ENCODE measurements around the gene RNF152. TPM values are rescaled to one million over a fixed set of nuclear protein-coding genes. Genes with fewer than 3 reads are reported as not detected.

RNF152 gene
- total and polyA plus RNA-seq, 8 donors = 11.0 to 17.3 (median 14.5) TPM

DNA sequence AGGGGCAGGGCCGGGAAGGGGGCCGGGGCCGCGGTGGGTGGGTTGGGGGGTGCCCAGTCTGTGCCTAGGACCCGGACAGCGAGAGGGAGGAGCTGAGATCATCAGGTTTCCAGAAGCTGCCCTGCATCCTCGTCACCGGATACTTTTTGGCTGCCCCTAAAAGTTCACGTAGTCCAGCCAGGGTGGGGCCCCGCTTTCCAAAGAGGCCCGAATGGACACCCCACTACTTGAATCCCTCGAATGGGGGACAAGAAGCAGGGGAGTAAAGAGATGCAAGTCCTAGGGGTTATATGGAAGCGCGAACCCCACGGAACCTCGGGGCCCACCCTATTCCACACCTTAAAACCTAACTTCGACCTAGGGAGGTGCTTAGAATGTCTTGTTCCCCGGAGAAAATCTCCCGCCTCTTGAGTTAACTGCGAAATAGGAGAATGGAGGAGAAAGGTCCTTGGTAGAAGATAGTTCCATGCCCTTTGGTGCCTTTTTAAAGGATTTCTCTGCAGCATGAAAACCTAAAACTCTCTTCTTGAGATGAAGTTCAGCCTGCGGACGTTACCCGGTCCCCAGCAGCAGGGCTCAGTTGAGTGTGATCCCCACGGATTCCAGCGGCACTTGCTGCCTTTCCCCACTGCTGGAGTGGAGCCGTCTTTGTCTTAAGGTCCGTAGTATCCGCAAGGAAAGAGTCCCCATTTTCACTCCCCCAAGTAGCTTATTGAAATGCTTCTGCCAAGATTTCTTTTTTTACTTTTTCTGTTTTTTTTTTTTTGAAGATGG, 2.1 kb upstream of the RNF152 start:
- Histone ChIP-seq H3K4me3 (peak overlapping the region; percentile 64 to 73), H3K27me3 (peaks cover 0 to 69% of the 10 kb centered on the region in 2 donors), H3K27ac (no peak overlapping the region), H3K9me3 (no peaks in the 10 kb centered on the region), H3K36me3 (no peaks in the 10 kb centered on the region), H3K4me1 (peaks cover 8 to 26% of the 10 kb centered on the region in 2 donors)
- TF ChIP-seq, protein P1, sequence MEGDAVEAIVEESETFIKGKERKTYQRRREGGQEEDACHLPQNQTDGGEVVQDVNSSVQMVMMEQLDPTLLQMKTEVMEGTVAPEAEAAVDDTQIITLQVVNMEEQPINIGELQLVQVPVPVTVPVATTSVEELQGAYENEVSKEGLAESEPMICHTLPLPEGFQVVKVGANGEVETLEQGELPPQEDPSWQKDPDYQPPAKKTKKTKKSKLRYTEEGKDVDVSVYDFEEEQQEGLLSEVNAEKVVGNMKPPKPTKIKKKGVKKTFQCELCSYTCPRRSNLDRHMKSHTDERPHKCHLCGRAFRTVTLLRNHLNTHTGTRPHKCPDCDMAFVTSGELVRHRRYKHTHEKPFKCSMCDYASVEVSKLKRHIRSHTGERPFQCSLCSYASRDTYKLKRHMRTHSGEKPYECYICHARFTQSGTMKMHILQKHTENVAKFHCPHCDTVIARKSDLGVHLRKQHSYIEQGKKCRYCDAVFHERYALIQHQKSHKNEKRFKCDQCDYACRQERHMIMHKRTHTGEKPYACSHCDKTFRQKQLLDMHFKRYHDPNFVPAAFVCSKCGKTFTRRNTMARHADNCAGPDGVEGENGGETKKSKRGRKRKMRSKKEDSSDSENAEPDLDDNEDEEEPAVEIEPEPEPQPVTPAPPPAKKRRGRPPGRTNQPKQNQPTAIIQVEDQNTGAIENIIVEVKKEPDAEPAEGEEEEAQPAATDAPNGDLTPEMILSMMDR (IDR thresholded peaks at IDR 0.05) = no peak
- ATAC-seq = no peak
- DNase-seq = peak in 1 of 4 donors; percentile 9
- intact Hi-C loops (cut with DNase I) = loop anchor here in 1 of 2 donors (10.0 kb wide), 2 partner anchors 150 to 270 kb away; no protein-coding TSS in a partner anchor

DNA sequence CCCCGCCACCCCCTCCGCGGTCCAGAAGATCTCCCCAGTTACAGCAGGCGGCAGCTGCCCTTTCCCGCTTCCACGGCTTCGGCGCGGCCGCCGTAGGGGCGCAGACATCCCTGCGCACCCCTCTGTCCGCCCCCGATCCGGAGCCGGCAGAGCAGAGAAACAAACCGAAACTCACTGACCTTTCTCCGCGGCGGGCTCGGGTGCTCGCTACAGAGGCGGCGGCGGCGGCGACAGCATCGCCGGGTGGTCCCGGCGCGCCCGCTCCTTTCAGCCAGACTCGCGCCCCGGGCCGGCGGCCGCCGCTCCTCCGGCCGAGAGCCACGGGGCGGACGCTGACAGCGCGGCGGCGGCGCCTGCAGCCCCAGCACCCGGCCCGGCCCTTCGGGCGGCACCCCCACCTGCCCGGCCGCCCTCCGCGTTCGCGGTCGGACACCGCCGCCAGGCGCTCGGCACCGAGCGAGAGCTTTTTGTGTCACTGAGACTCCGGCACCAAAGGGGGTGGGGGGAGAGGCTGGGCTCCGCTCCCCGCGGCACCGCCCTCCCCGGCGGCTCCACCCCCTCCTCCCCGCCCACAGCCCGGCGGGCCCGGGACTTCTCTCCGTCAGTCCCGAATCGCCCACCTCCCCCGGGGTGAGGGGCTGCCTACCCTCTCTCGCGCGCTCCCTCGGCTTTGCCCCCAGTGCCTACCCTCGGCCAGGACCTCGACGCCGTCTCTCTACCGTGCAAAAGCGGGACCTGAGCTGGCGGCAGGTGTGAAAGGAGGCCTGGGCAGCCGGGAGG, 1.4 kb upstream of the RNF152 start:
- Histone ChIP-seq H3K9me3 (no peaks in the 10 kb centered on the region), H3K4me1 (peaks cover 8 to 26% of the 10 kb centered on the region in 2 donors), H3K27me3 (peaks cover 0 to 69% of the 10 kb centered on the region in 2 donors), H3K4me3 (peak overlapping the region; percentile 64 to 73), H3K27ac (peak overlapping the region; percentile 65 to 69), H3K36me3 (no peaks in the 10 kb centered on the region)
- ATAC-seq = peak; percentile 98
- DNase-seq = peak; percentile 77 to 90 (median 85)
- intact Hi-C loops (cut with DNase I) = loop anchor here in 1 of 2 donors (10.0 kb wide), 2 partner anchors 149 to 269 kb away; no protein-coding TSS in a partner anchor
- TF ChIP-seq, protein P1 (IDR thresholded peaks at IDR 0.05) = no peak

DNA sequence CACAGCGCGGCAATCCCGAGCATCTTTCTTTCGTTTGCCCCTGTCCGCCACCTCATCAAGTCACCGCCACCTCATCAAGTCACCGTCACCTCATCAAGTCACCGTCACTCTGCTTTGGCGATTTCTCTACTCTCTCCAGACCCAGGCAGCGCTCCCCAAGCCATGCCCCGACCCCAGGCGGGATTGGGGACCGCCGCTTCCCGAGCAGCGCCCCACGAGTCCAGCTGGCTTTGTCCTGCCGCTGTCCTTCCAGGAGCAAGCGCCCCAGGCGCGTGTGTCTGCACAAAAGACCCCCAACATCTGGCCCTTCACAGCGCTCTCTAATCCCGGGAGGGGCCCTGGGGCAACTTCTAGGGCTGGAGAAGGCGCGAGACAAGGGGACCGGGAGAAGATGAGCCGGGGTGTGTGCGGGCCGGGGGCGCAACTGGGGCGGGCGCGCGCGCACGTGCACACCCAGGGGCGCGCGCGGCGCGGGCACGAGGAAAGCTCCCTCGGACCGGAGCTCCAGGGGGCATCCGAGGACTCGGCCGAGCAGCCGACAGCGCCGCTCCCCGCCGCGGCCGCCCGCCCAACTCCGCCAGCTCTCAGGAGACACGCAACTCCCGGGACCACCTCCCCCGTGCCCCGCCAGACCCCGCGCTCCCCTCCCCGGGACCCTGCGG, 633 bp upstream of the RNF152 start:
- DNase-seq (peak; percentile 35 to 84 (median 73)), ATAC-seq (peak; percentile 49)
- TF ChIP-seq, protein P1 (IDR thresholded peaks at IDR 0.05) = no peak
- H3K4me3 ChIP-seq = peak overlapping the region; percentile 64 to 73
- H3K9me3 ChIP-seq = no peaks in the 10 kb centered on the region
- H3K4me1 ChIP-seq = peaks cover 8 to 32% of the 10 kb centered on the region in 2 donors
- H3K27ac ChIP-seq = peak overlapping the region; percentile 65 to 69
- peaks cover 0 to 69% of the 10 kb centered on the region in 2 donors for H3K27me3 ChIP-seq
- intact Hi-C loops (cut with DNase I) = loop anchor here in 1 of 2 donors (10.0 kb wide), 2 partner anchors 149 to 269 kb away; no protein-coding TSS in a partner anchor
- no peaks in the 10 kb centered on the region for H3K36me3 ChIP-seq

GRCh38 chr18:61891894-61892293, 913 bp downstream of the RNF152 start:
- no peak overlapping the region for H3K4me3 ChIP-seq
- no peaks in the 10 kb centered on the region for H3K9me3 ChIP-seq
- no peak for DNase-seq
- TF ChIP-seq, protein P1 (IDR thresholded peaks at IDR 0.05) = no peak
- intact Hi-C loops (cut with DNase I) = loop anchor here in 1 of 2 donors (10.0 kb wide), 2 partner anchors 147 to 267 kb away; no protein-coding TSS in a partner anchor
- no peak for ATAC-seq
- H3K4me1 ChIP-seq = peaks cover 8 to 34% of the 10 kb centered on the region in 2 donors
- H3K27me3 ChIP-seq = peaks cover 0 to 62% of the 10 kb centered on the region in 2 donors
- H3K27ac ChIP-seq = peak overlapping the region in 1 of 2 donors; percentile 61
- no peaks in the 10 kb centered on the region for H3K36me3 ChIP-seq

Data from left lung (tissue), 10 donors.